Loucy (cell line): ENCODE measurements around the gene C1QTNF9.

Experiments
- EZH2phosphoT487 ChIP-seq: fragments of 200-600 bp; IDR thresholded peaks from 2 replicates; pipeline ENCODE4 v1.6.1; 2018; ENCODE audit warnings: antibody characterized with exemption, mild to moderate bottlenecking, moderate library complexity, borderline replicate concordance
- TF ChIP-seq, protein P1 (sequence below): fragments of 200-600 bp; sonication (generic); conservative IDR thresholded peaks from 2 replicates; pipeline ENCODE4 v1.5.1; 2014; ENCODE audit warnings: mild to moderate bottlenecking, antibody characterized with exemption, low read length

DNA sequence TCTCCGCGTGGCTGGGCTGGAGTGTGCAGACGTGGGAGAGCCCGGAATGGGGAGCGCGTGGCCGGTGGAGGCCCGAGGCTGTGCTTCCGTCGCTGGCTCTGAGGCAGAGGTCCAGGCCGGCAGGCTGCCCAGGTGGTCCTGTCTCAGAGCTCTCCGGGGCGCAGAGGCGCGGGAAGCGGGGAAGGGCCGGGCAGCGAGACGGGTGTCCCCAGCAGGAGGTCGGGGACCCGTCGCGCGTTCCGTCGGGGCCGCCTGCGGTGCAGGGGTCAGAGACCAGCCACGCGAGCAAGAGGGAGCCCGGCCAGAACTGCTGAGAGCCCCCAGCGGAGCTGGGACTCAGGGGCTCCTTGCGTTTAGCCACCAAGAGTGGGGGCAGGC lies 1.3 kb upstream of the C1QTNF9 start:
- TF ChIP-seq, protein P1, sequence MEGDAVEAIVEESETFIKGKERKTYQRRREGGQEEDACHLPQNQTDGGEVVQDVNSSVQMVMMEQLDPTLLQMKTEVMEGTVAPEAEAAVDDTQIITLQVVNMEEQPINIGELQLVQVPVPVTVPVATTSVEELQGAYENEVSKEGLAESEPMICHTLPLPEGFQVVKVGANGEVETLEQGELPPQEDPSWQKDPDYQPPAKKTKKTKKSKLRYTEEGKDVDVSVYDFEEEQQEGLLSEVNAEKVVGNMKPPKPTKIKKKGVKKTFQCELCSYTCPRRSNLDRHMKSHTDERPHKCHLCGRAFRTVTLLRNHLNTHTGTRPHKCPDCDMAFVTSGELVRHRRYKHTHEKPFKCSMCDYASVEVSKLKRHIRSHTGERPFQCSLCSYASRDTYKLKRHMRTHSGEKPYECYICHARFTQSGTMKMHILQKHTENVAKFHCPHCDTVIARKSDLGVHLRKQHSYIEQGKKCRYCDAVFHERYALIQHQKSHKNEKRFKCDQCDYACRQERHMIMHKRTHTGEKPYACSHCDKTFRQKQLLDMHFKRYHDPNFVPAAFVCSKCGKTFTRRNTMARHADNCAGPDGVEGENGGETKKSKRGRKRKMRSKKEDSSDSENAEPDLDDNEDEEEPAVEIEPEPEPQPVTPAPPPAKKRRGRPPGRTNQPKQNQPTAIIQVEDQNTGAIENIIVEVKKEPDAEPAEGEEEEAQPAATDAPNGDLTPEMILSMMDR, result no peak
- TF ChIP-seq EZH2phosphoT487, result no peak
